ENCODE measurements around the gene AK2.

Gene AK2

GRCh38 chr1:32971576-32971975 lies 65.1 kb downstream of the AK2 start:
- Histone ChIP-seq H3K36me3 (no peaks in the 10 kb centered on the region), H3K4me1 (no peaks in the 10 kb centered on the region), H3K4me3 (ENCODE audit: low read depth, low read length) (no peak overlapping the region), H3K9me3 (no peaks in the 10 kb centered on the region), H3K27me3 (no peaks in the 10 kb centered on the region)
- no peak for TF ChIP-seq CTCF (IDR thresholded peaks at IDR 0.05; ENCODE audit: low read depth, low read length)
- no peak for DNase-seq

- no peak for DNase-seq
- H3K4me3 ChIP-seq (ENCODE audit: low read depth, low read length): no peak overlapping the region
- no peak for TF ChIP-seq CTCF (IDR thresholded peaks at IDR 0.05; ENCODE audit: low read depth, low read length)
- H3K27me3 ChIP-seq: no peaks in the 10 kb centered on the region
- no peaks in the 10 kb centered on the region for H3K4me1 ChIP-seq
- H3K9me3 ChIP-seq: no peaks in the 10 kb centered on the region
- no peaks in the 10 kb centered on the region for H3K36me3 ChIP-seq
Measured at GRCh38 chr1:32971156-32971555, 65.5 kb downstream of the AK2 start.

DNA sequence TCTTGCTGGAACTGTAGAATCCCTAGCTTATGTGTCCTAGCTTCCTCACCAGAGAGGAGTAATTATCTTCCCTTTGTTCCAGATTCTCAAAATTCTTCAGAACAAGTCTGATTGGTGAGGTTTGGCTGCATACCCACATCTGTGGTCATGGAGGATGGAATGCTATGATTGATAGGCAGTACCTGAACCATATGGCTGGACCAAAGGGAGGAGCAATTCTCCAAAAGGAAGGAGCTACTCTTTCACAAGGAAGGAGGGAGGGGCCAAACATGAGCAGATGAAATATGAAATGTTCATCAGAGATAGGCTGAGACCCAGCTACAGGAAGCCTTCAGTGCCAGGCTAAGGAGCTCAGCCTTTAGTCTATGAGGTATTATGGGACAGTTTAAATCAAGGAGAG lies 67.1 kb downstream of the AK2 start:
- H3K9me3 ChIP-seq: no peaks in the 10 kb centered on the region
- TF ChIP-seq CTCF (IDR thresholded peaks at IDR 0.05; ENCODE audit: low read depth, low read length): no peak
- H3K27me3 ChIP-seq: no peaks in the 10 kb centered on the region
- H3K36me3 ChIP-seq: no peaks in the 10 kb centered on the region
- H3K4me1 ChIP-seq: no peaks in the 10 kb centered on the region
- DNase-seq: no peak
- no peak overlapping the region for H3K4me3 ChIP-seq (ENCODE audit: low read depth, low read length)

- Histone ChIP-seq H3K4me1 (no peaks in the 10 kb centered on the region), H3K4me3 (ENCODE audit: low read depth, low read length) (no peak overlapping the region), H3K36me3 (no peaks in the 10 kb centered on the region), H3K27me3 (no peaks in the 10 kb centered on the region), H3K9me3 (no peaks in the 10 kb centered on the region)
- no peak for DNase-seq
- TF ChIP-seq CTCF (IDR thresholded peaks at IDR 0.05; ENCODE audit: low read depth, low read length): no peak
Measured at GRCh38 chr1:32967888-32968568, 68.7 kb downstream of the AK2 start.

DNA sequence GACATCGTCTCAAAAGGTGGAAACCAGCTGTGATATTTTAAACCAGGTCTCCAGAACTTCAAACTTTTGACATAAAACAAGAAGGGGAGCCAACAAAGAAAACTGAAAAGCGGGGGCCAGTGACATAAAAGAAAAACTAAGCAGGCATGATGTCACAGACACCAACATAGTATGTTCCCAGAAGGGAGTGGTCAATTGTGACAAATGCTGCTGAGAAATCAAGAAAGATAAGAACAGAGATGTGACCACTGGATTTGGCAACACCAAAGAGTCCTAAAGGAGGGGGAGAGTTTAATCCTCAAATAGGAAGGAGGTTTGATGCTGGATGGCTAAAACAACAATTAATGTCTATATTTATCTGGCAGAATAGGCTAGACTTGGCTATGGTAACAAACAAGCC lies 69.8 kb downstream of the AK2 start:
- Histone ChIP-seq H3K36me3 (no peaks in the 10 kb centered on the region), H3K9me3 (no peaks in the 10 kb centered on the region), H3K27me3 (no peaks in the 10 kb centered on the region), H3K4me1 (no peaks in the 10 kb centered on the region), H3K4me3 (ENCODE audit: low read depth, low read length) (no peak overlapping the region)
- no peak for DNase-seq
- no peak for TF ChIP-seq CTCF (IDR thresholded peaks at IDR 0.05; ENCODE audit: low read depth, low read length)

GRCh38 chr1:32965251-32965747 lies 71.4 kb downstream of the AK2 start:
- Histone ChIP-seq H3K4me1 (no peaks in the 10 kb centered on the region), H3K27me3 (no peaks in the 10 kb centered on the region), H3K36me3 (no peaks in the 10 kb centered on the region), H3K9me3 (no peaks in the 10 kb centered on the region), H3K4me3 (ENCODE audit: low read depth, low read length) (peak overlapping the region; percentile 47)
- no peak for DNase-seq
- no peak for TF ChIP-seq CTCF (IDR thresholded peaks at IDR 0.05; ENCODE audit: low read depth, low read length)

Data from BE2C (cell line).